IMR-90 (cell line): Measurements from ENCODE around the gene BPIFA3. TPM values are rescaled to one million over a fixed set of nuclear protein-coding genes. Genes with fewer than 3 reads are reported as not detected.

Experiments used
- ATAC-seq: fragments of 200-7000 bp; cut with Tn5 transposase; 2 replicates; pipeline ENCODE4 v1.9.1; 2020; ENCODE audit warnings: low read depth, mild to moderate bottlenecking, moderate library complexity
- BruUV-seq: library from RNA; stranded (reverse); fragments of 400-500 nt; replicated peaks from 2 replicates; lab custom pipeline; 2021; lab: Mats Ljungman, UMichigan
- CTCF ChIA-PET: fragments of 300-600 bp; formaldehyde crosslinking; extraction: SDS; loops from one replicate; lab custom pipeline; 2021; ENCODE audit warnings: antibody characterized with exemption; lab: Yijun Ruan, JAX
- POLR2A ChIA-PET: fragments of 300-600 bp; sonication (Branson Sonifier 250); formaldehyde crosslinking; loops from one replicate; lab custom pipeline; 2022; ENCODE audit warnings: antibody characterized with exemption; ENCODE audit not compliant: unreplicated experiment; lab: Charles Lee
- DNase-seq: peaks from one replicate; pipeline ENCODE4 v3.0.0; 2013
- H2AFZ ChIP-seq: replicated peaks from 2 replicates; pipeline ENCODE3; 2013; ENCODE audit warnings: low read length, mild to moderate bottlenecking; ENCODE audit not compliant: poor library complexity
- H2AK5ac ChIP-seq: 2 replicates; pipeline ENCODE4 v1.6.1; 2013; ENCODE audit warnings: low read depth, low read length, inconsistent platforms
- H2AK9ac ChIP-seq: replicated peaks from 2 replicates; pipeline ENCODE3; 2013; ENCODE audit warnings: mild to moderate bottlenecking, low read depth, low read length, moderate library complexity; ENCODE audit not compliant: poor library complexity
- H2BK120ac ChIP-seq: 2 replicates; pipeline ENCODE4 v1.6.1; 2013; ENCODE audit warnings: low read depth, low read length, inconsistent platforms
- H2BK15ac ChIP-seq: 3 replicates; pipeline ENCODE4 v1.6.1; 2013; ENCODE audit warnings: low read depth, low read length, inconsistent platforms
- H2BK20ac ChIP-seq: 2 replicates; pipeline ENCODE4 v1.6.1; 2013; ENCODE audit warnings: low read depth, mild to moderate bottlenecking, inconsistent platforms, low read length, moderate library complexity
- H2BK5ac ChIP-seq: 2 replicates; pipeline ENCODE4 v1.6.1; 2013; ENCODE audit warnings: mild to moderate bottlenecking, low read depth, low read length, inconsistent platforms; ENCODE audit not compliant: poor library complexity, severe bottlenecking
- H3K14ac ChIP-seq: replicated peaks from 2 replicates; pipeline ENCODE4 v1.6.1; 2013; ENCODE audit warnings: low read depth, low read length, inconsistent platforms
- H3K18ac ChIP-seq: 2 replicates; pipeline ENCODE4 v1.6.1; 2013; ENCODE audit warnings: low read depth, low read length, control low read depth
- H3K23ac ChIP-seq: 2 replicates; pipeline ENCODE4 v1.6.1; 2013; ENCODE audit warnings: low read depth, low read length, inconsistent platforms
- H3K27ac ChIP-seq: 2 replicates; pipeline ENCODE4 v1.5.1; 2013; ENCODE audit warnings: mild to moderate bottlenecking, control low read depth, low read length; ENCODE audit not compliant: insufficient read depth
- H3K27me3 ChIP-seq: 2 replicates; pipeline ENCODE4 v1.6.1; 2013; ENCODE audit warnings: low read length; ENCODE audit not compliant: control insufficient read depth, insufficient read depth
- H3K36me3 ChIP-seq: 2 replicates; pipeline ENCODE4 v1.6.1; 2013; ENCODE audit warnings: low read length, mixed read lengths; ENCODE audit not compliant: control insufficient read depth, insufficient read depth
- H3K4ac ChIP-seq: 2 replicates; pipeline ENCODE4 v1.6.1; 2013; ENCODE audit warnings: low read depth, low read length, inconsistent platforms
- H3K4me1 ChIP-seq: 2 replicates; pipeline ENCODE4 v1.6.1; 2013; ENCODE audit warnings: low read length, mixed read lengths; ENCODE audit not compliant: control insufficient read depth, insufficient read depth
- H3K4me2 ChIP-seq: 2 replicates; pipeline ENCODE4 v1.6.1; 2013; ENCODE audit warnings: low read depth, mild to moderate bottlenecking, control low read depth, low read length, moderate library complexity
- H3K4me3 ChIP-seq: 2 replicates; pipeline ENCODE4 v1.5.1; 2013; ENCODE audit warnings: low read depth, mild to moderate bottlenecking, control low read depth, low read length, moderate library complexity; ENCODE audit not compliant: insufficient read depth
- H3K56ac ChIP-seq: 2 replicates; pipeline ENCODE4 v1.6.1; 2013; ENCODE audit warnings: low read length, inconsistent platforms; ENCODE audit not compliant: insufficient read depth; ENCODE audit errors: extremely low read depth
- H3K79me1 ChIP-seq, 2 experiments: 2 replicates each; pipeline ENCODE4 v1.6.1; 2013; ENCODE audit warnings: low read length in 2 of 2, inconsistent platforms in 1 of 2, low read depth in 1 of 2
- H3K9ac ChIP-seq: 2 replicates; pipeline ENCODE4 v1.6.1; 2013; ENCODE audit warnings: low read depth, low read length, control low read depth
- H3K9me1 ChIP-seq: 2 replicates; pipeline ENCODE4 v1.6.1; 2013; ENCODE audit warnings: low read length, inconsistent platforms; ENCODE audit not compliant: insufficient read depth
- H3K9me3 ChIP-seq: 2 replicates; pipeline ENCODE4 v1.6.1; 2013; ENCODE audit warnings: low read length; ENCODE audit not compliant: control insufficient read depth, insufficient read depth
- H4K20me1 ChIP-seq: 2 replicates; pipeline ENCODE4 v1.6.1; 2013; ENCODE audit warnings: low read length, inconsistent platforms; ENCODE audit not compliant: insufficient read depth
- H4K5ac ChIP-seq: 2 replicates; pipeline ENCODE4 v1.6.1; 2013; ENCODE audit warnings: mild to moderate bottlenecking, low read depth, low read length, control low read depth
- H4K8ac ChIP-seq, 2 experiments: 2 replicates each; pipeline ENCODE4 v1.6.1; 2013; ENCODE audit warnings: low read depth in 2 of 2, low read length in 2 of 2, control low read depth in 1 of 2, inconsistent platforms in 1 of 2
- H4K91ac ChIP-seq: 2 replicates; pipeline ENCODE4 v1.6.1; 2013; ENCODE audit warnings: low read depth, low read length, inconsistent platforms; ENCODE audit not compliant: insufficient read depth
- BHLHE40 ChIP-seq: fragments of 150-350 bp; IDR thresholded peaks from 2 replicates; pipeline ENCODE4 v1.6.1; 2016; ENCODE audit warnings: mild to moderate bottlenecking, low read depth, low read length
- CEBPB ChIP-seq: IDR thresholded peaks from 2 replicates; pipeline ENCODE4 v1.6.1; 2012; ENCODE audit warnings: low read depth, low read length, improper control_type of control experiment
- CHD1 ChIP-seq: IDR thresholded peaks from 2 replicates; pipeline ENCODE4 v1.6.1; 2012; ENCODE audit warnings: low read depth, low read length, improper control_type of control experiment
- CTCF ChIP-seq: conservative IDR thresholded peaks from 2 replicates; pipeline ENCODE4 v1.5.1; 2012; ENCODE audit warnings: mild to moderate bottlenecking, low read depth, low read length, improper control_type of control experiment
- ELK1 ChIP-seq: fragments of 150-350 bp; IDR thresholded peaks from 2 replicates; pipeline ENCODE4 v1.6.1; 2016; ENCODE audit warnings: low read depth, mild to moderate bottlenecking, low read length, moderate library complexity, borderline replicate concordance
- FOS ChIP-seq: fragments of 150-350 bp; IDR thresholded peaks from 2 replicates; pipeline ENCODE4 v1.6.1; 2016; ENCODE audit warnings: low read depth, low read length
- MXI1 ChIP-seq: IDR thresholded peaks from 2 replicates; pipeline ENCODE4 v1.6.1; 2012; ENCODE audit warnings: low read depth, mild to moderate bottlenecking, low read length, moderate library complexity, borderline replicate concordance
- NFE2L2 ChIP-seq: fragments of 150-350 bp; IDR thresholded peaks from 2 replicates; pipeline ENCODE4 v1.6.1; 2016; ENCODE audit warnings: low read depth, mild to moderate bottlenecking, low read length
- POLR2A ChIP-seq: IDR thresholded peaks from 2 replicates; pipeline ENCODE4 v1.6.1; 2012; ENCODE audit warnings: mild to moderate bottlenecking, low read depth, low read length
- RAD21 ChIP-seq: IDR thresholded peaks from 2 replicates; pipeline ENCODE4 v1.6.1; 2012; ENCODE audit warnings: low read length, improper control_type of control experiment
- RCOR1 ChIP-seq: IDR thresholded peaks from 2 replicates; pipeline ENCODE4 v1.6.1; 2012; ENCODE audit warnings: mild to moderate bottlenecking, low read length, improper control_type of control experiment; ENCODE audit not compliant: insufficient replicate concordance
- SMC3 ChIP-seq: fragments of 150-350 bp; IDR thresholded peaks from 2 replicates; pipeline ENCODE4 v1.6.1; 2016; ENCODE audit warnings: low read depth, mild to moderate bottlenecking, antibody characterized with exemption, low read length, moderate library complexity
- USF2 ChIP-seq: fragments of 150-350 bp; IDR thresholded peaks from 2 replicates; pipeline ENCODE4 v1.6.1; 2017; ENCODE audit warnings: mild to moderate bottlenecking, antibody characterized with exemption, low read length, low read depth
- WGBS, 2 experiments: methylation state at CpG; one replicate each; pipeline versions ENCODE4 v1.1.5 to v1.1.7; 2013; ENCODE audit warnings: missing lambda C conversion rate in 2 of 2; ENCODE audit not compliant: insufficient read length in 1 of 2; ENCODE audit errors: extremely low coverage in 2 of 2; 5-methylcytosine and 5-hydroxymethylcytosine counted together
- dilution Hi-C: fragments of 300-500 bp; cut with HindIII; formaldehyde crosslinking; loops from one replicate; pipeline ENCODE4 v1.14.3; 2018; ENCODE audit warnings: low sequenced_read_pairs; ENCODE audit not compliant: unreplicated experiment
- in situ Hi-C: fragments of 300-500 bp; cut with MboI; formaldehyde crosslinking; loops from 3 replicates; pipeline ENCODE4 v1.14.3; 2019; ENCODE audit warnings: low sequenced_read_pairs, inconsistent platforms, mixed read lengths
- intact Hi-C: fragments of 100-400 bp; cut with micrococcal nuclease; formaldehyde crosslinking; loops from 2 replicates; pipeline ENCODE4 v1.10.0; 2022
- polyA plus RNA-seq, 3 experiments: library from polyadenylated mRNA; depleted of rRNA; stranded (reverse); fragments of >200 nt; gene quantifications; 2 replicates each; pipeline ENCODE4 v1.2.3, GENCODE V29; 2012; ENCODE audit warnings: low replicate concordance in 1 of 3
- total RNA-seq: library from RNA; depleted of rRNA; stranded (reverse); fragments of >200 nt; gene quantifications from 2 replicates; pipeline ENCODE4 v1.2.3, GENCODE V29; 2012

BPIFA3 gene
- total and polyA plus RNA-seq, 2 of the 4 experiments (the other 2 are of a cell fraction) = not detected

- CTCF ChIA-PET = no interaction called here
- Histone ChIP-seq H2AK9ac (no peak overlapping the region), H2AFZ (no peak overlapping the region), H3K4me3 (no peak overlapping the region), H3K23ac (no peak overlapping the region), H3K9me3 (no peaks in the 10 kb centered on the region), H2AK5ac (no peak overlapping the region), H3K4ac (no peak overlapping the region), H4K91ac (no peak overlapping the region), H2BK20ac (no peak overlapping the region), H3K18ac (no peak overlapping the region), H3K9ac (no peak overlapping the region), H3K36me3 (no peaks in the 10 kb centered on the region), H4K5ac (no peak overlapping the region), H4K20me1 (no peaks in the 10 kb centered on the region), H3K4me1 (no peaks in the 10 kb centered on the region), H3K14ac (no peak overlapping the region), H3K79me1 (no peaks in the 10 kb centered on the region), H3K9me1 (no peaks in the 10 kb centered on the region), H3K56ac (no peak overlapping the region), H3K4me2 (no peak overlapping the region), H3K27ac (no peak overlapping the region), H2BK5ac (no peak overlapping the region), H3K27me3 (no peaks in the 10 kb centered on the region), H2BK120ac (no peak overlapping the region), H4K8ac (no peak overlapping the region), H2BK15ac (no peak overlapping the region)
- DNase-seq (no peak), ATAC-seq (no peak)
- dilution Hi-C loops (no loop called here), intact Hi-C loops (no loop called here), in situ Hi-C loops (no loop called here)
- TF ChIP-seq USF2 (no peak), MXI1 (no peak), RCOR1 (no peak), CTCF (no peak), CHD1 (no peak), SMC3 (no peak), NFE2L2 (no peak), POLR2A (no peak), RAD21 (no peak), BHLHE40 (no peak), FOS (no peak), ELK1 (no peak), CEBPB (no peak)
- BruUV-seq = no TSS peak
- POLR2A ChIA-PET = no interaction called here
- WGBS, 2 experiments = no CpG with 5 or more reads among the region's 3 CpGs
These were observed 35.3 kb downstream of the BPIFA3 start for GRCh38 chr20:33252460-33252859.
